ENCODE results near the gene HOXB6.

DNA sequence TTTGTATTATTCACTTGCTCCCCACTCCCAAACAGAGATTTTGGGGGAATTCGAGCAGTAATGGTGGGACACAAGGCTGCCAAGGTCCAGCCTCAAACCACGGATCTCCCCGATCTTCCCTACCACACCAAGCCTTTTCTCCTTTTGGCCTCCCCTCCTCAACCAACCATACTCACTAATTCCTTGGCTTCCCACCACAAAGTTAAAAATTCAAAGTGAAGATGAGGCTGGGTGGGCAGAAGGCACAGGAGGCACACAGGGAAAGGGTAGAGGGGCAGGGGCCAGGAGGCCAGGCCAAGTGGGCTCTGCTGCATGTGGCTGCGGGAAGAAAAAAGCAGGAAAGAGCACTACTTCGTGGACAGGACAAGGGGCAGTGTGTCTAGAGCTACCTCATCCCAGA lies 41.9 kb downstream of the HOXB6 start:
- TF ChIP-seq, protein P1, sequence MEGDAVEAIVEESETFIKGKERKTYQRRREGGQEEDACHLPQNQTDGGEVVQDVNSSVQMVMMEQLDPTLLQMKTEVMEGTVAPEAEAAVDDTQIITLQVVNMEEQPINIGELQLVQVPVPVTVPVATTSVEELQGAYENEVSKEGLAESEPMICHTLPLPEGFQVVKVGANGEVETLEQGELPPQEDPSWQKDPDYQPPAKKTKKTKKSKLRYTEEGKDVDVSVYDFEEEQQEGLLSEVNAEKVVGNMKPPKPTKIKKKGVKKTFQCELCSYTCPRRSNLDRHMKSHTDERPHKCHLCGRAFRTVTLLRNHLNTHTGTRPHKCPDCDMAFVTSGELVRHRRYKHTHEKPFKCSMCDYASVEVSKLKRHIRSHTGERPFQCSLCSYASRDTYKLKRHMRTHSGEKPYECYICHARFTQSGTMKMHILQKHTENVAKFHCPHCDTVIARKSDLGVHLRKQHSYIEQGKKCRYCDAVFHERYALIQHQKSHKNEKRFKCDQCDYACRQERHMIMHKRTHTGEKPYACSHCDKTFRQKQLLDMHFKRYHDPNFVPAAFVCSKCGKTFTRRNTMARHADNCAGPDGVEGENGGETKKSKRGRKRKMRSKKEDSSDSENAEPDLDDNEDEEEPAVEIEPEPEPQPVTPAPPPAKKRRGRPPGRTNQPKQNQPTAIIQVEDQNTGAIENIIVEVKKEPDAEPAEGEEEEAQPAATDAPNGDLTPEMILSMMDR (IDR thresholded peaks at IDR 0.05), result no peak
- TF ChIP-seq POLR2A (IDR thresholded peaks at IDR 0.05), result no peak

Data from ovary (tissue), 3 donors.